Heart left ventricle (tissue), 16 donors: Measurements from ENCODE around the gene F8. TPM values are rescaled to one million over a fixed set of nuclear protein-coding genes. Genes with fewer than 3 reads are reported as not detected.
A peak's percentile ranks its signal among the peaks of the same experiment; 100 is the strongest.
"Not testable (repeated sequence)": the region's sequence is repeated elsewhere in the genome, so short reads cannot be mapped to it uniquely, and the experiment has no call there.

Experiments used
- ATAC-seq, 4 donors: fragments of 200-7000 bp; cut with Tn5 transposase; one replicate each; pipeline ENCODE4 v1.9.1; 2020 to 2022; ENCODE audit warnings: moderate library complexity in 4 of 4, mild to moderate bottlenecking in 3 of 4, moderate number of reproducible peaks in 1 of 4
- DNase-seq, 5 donors: peaks; one replicate each; pipeline ENCODE4 v3.0.0-alpha.2; 2020
- H3K27ac ChIP-seq, 12 donors: fragments of 200-600 bp; sonication (generic) in 4 of 12; one replicate each; pipeline versions ENCODE4 v1.5.0 to v1.8.0; 2016 to 2022; ENCODE audit warnings: mild to moderate bottlenecking in 2 of 12
- H3K27me3 ChIP-seq, 9 donors: fragments of 200-600 bp; sonication (generic) in 2 of 9; one replicate each; pipeline versions ENCODE4 v1.5.1 to v1.8.0; 2016 to 2022; ENCODE audit warnings: mild to moderate bottlenecking in 3 of 9
- H3K36me3 ChIP-seq, 9 donors: fragments of 200-600 bp; sonication (generic) in 2 of 9; one replicate each; pipeline versions ENCODE4 v1.5.0 to v1.8.0; 2018 to 2022; ENCODE audit warnings: mild to moderate bottlenecking in 2 of 9
- H3K4me1 ChIP-seq, 12 donors: fragments of 200-600 bp; sonication (generic) in 4 of 12; one replicate each; pipeline versions ENCODE4 v1.5.0 to v1.8.0; 2016 to 2022; ENCODE audit warnings: mild to moderate bottlenecking in 3 of 12
- H3K4me3 ChIP-seq, 12 donors: fragments of 200-600 bp; sonication (generic) in 4 of 12; one replicate each; pipeline versions ENCODE4 v1.5.0 to v1.8.0; 2017 to 2022; ENCODE audit warnings: mild to moderate bottlenecking in 9 of 12, moderate library complexity in 4 of 12
- H3K9me3 ChIP-seq, 12 donors: fragments of 200-600 bp; sonication (generic) in 4 of 12; one replicate each; pipeline versions ENCODE4 v1.5.0 to v1.8.0; 2016 to 2022; ENCODE audit warnings: mild to moderate bottlenecking in 1 of 12
- CTCF ChIP-seq, 12 donors: fragments of 200-600 bp; sonication (generic) in 4 of 12; IDR thresholded peaks; one replicate each; pipeline versions ENCODE4 v1.5.0 to v1.8.0; 2018 to 2022; ENCODE audit warnings: antibody characterized with exemption in 12 of 12, mild to moderate bottlenecking in 5 of 12
- POLR2A ChIP-seq, 2 donors: fragments of 450-650 bp; IDR thresholded peaks; one replicate each; pipeline ENCODE4 v1.6.1; 2017; ENCODE audit warnings: antibody characterized with exemption in 2 of 2, mild to moderate bottlenecking in 2 of 2, moderate library complexity in 2 of 2
- WGBS, 4 donors: extraction: QIAGEN DNeasy Blood & Tissue Kit in 2 of 4; methylation state at CpG; one replicate each; pipeline versions ENCODE4 v1.1.5 to v1.1.7; 2013 to 2018; 5-methylcytosine and 5-hydroxymethylcytosine counted together
- intact Hi-C, 10 donors: fragments of 100-400 bp; cut with DNase I; formaldehyde crosslinking; loops; one replicate each; pipeline versions ENCODE4 v1.11.1 to v1.14.2; 2022
- polyA plus RNA-seq, 2 donors: library from polyadenylated mRNA; stranded (reverse); fragments of 200-250 nt; gene quantifications; one replicate each; pipeline ENCODE4 v1.2.3, GENCODE V29; 2013
- total RNA-seq, 9 donors: library from RNA; depleted of rRNA in 2 of 9; stranded (reverse); fragments of >200 nt in 2 of 9; fragmentation: NEBNext Ultra II Directional in 3 of 9; extraction: Animal tissue kit (Norgen Biotek cat#: 25700) in 3 of 9; gene quantifications; one replicate each; pipeline versions ENCODE4 v1.1.0 to v1.2.4, GENCODE V29; 2016 to 2023
- donor health status: ischemic (EF 13 %, LVEDD 7.1; RV severe dilation, severe dysfunction).
- donor health status: healthy with polysubstance abuse.
- donor health status: DM: no; HTN: yes; CAD: no.
- donor health status: DM: no; HTN: no; CAD: no.
- donor health status: ischemic (EF 25% LVEDD 6.9; RV normal size, moderate dysfunction).
- donor health status: ischemic (EF 25% LVEDD 5.7; RV mildly dilated, moderate dysfunction).
- donor health status: healthy.
- donor health status: DM: yes; HTN: yes; CAD: no.
- donor health status: ischemic (EF 35%, LVEDD 5.7; RV mildly dilated, moderate dysfunction).
- donor health status: nonischemic (EF 11% LVEDD 7.7; RV severe dilation, severe dysfunction).
- donor health status: DM: yes; HTN: yes; CAD: no.
- donor health status: PGD.
- donor health status: ischemic (EF 29% LVEDD 5.4; RV normal size, mild dysfunction).
- donor health status: nonischemic (EF 23%, LVEDD 6.1; RV moderate dilation, normal function).

The F8 gene
- total and polyA plus RNA-seq, 11 donors = 26.9 to 75.1 (median 44.3) TPM

- intact Hi-C loops = no loop called here
- H3K27ac ChIP-seq = no peak overlapping the region
- DNase-seq (no peak), ATAC-seq (no peak)
- 71 to 78% (median 75%) methylated on average over 3 of the region's 3 CpGs for WGBS, 4 donors
- no peaks in the 10 kb centered on the region for H3K27me3 ChIP-seq
- H3K36me3 ChIP-seq = peaks cover 0 to 4% (median 0%) of the 10 kb centered on the region in 9 donors
- H3K9me3 ChIP-seq = peaks cover 0 to 19% (median 4%) of the 10 kb centered on the region in 12 donors
- no peaks in the 10 kb centered on the region for H3K4me1 ChIP-seq
- no peak overlapping the region for H3K4me3 ChIP-seq
- TF ChIP-seq CTCF (IDR thresholded peaks at IDR 0.05) (no peak), POLR2A (IDR thresholded peaks at IDR 0.05) (no peak)
These were observed 113.7 kb downstream of the F8 start for GRCh38 chrX:154908821-154909220.

GRCh38 chrX:154902408-154902807, 120.1 kb downstream of the F8 start:
- ATAC-seq (no peak), DNase-seq (no peak)
- Histone ChIP-seq H3K9me3 (no peaks in the 10 kb centered on the region), H3K4me1 (no peaks in the 10 kb centered on the region), H3K36me3 (peaks cover 0 to 19% (median 0%) of the 10 kb centered on the region in 9 donors), H3K27me3 (peaks cover 0 to 4% (median 0%) of the 10 kb centered on the region in 9 donors), H3K4me3 (no peak overlapping the region), H3K27ac (no peak overlapping the region)
- no peak for TF ChIP-seq POLR2A (IDR thresholded peaks at IDR 0.05)
- WGBS, 4 donors = 41 to 100% (median 87%) methylated on average over 1 of the region's 1 CpG
- intact Hi-C loops = no loop called here

- intact Hi-C loops = no loop called here
- ATAC-seq (no peak), DNase-seq (no peak)
- Histone ChIP-seq H3K4me3 (no peak overlapping the region), H3K36me3 (peaks cover 0 to 24% (median 0%) of the 10 kb centered on the region in 9 donors), H3K27me3 (peaks cover 0 to 4% (median 0%) of the 10 kb centered on the region in 9 donors), H3K27ac (no peak overlapping the region), H3K4me1 (no peaks in the 10 kb centered on the region), H3K9me3 (no peaks in the 10 kb centered on the region)
- 80 to 94% (median 88%) methylated on average over 8 of the region's 8 CpGs for WGBS, 4 donors
- TF ChIP-seq POLR2A (IDR thresholded peaks at IDR 0.05) (no peak), CTCF (IDR thresholded peaks at IDR 0.05) (no peak)
These were observed 122.2 kb downstream of the F8 start for GRCh38 chrX:154900323-154900722.

GRCh38 chrX:154892296-154892695, 130.2 kb downstream of the F8 start:
- intact Hi-C loops = no loop called here
- no peak overlapping the region for H3K4me3 ChIP-seq
- no peak for TF ChIP-seq POLR2A (IDR thresholded peaks at IDR 0.05)
- no peak for TF ChIP-seq CTCF (IDR thresholded peaks at IDR 0.05)
- H3K9me3 ChIP-seq = no peaks in the 10 kb centered on the region
- peaks cover 0 to 19% (median 0%) of the 10 kb centered on the region in 9 donors for H3K36me3 ChIP-seq
- ATAC-seq = no peak
- 47 to 94% (median 74%) methylated on average over 1 of the region's 1 CpG for WGBS, 4 donors
- no peaks in the 10 kb centered on the region for H3K27me3 ChIP-seq
- no peak for DNase-seq
- H3K27ac ChIP-seq = no peak overlapping the region
- H3K4me1 ChIP-seq = peaks cover 0 to 7% (median 0%) of the 10 kb centered on the region in 12 donors

GRCh38 chrX:154890990-154891639, 131.4 kb downstream of the F8 start:
- peaks cover 0 to 19% (median 0%) of the 10 kb centered on the region in 9 donors for H3K36me3 ChIP-seq
- no peak overlapping the region for H3K4me3 ChIP-seq
- peaks cover 0 to 7% (median 0%) of the 10 kb centered on the region in 12 donors for H3K4me1 ChIP-seq

GRCh38 chrX:154886789-154887221, 135.7 kb downstream of the F8 start:
- H3K4me1 ChIP-seq, H3K27ac ChIP-seq, DNase-seq, H3K4me3 ChIP-seq, H3K27me3 ChIP-seq, H3K9me3 ChIP-seq, H3K36me3 ChIP-seq, intact Hi-C loops: not testable (repeated sequence)
- WGBS, 4 donors = no CpG with 5 or more reads among the region's 62 CpGs
- ATAC-seq = peak; percentile 32 to 72 (median 65)

More at GRCh38 chrX:154890990-154891639, 131.4 kb downstream of the F8 start:
- no peaks in the 10 kb centered on the region for H3K9me3 ChIP-seq
- ATAC-seq (no peak), DNase-seq (no peak)
- intact Hi-C loops = no loop called here
- no peaks in the 10 kb centered on the region for H3K27me3 ChIP-seq
- no peak overlapping the region for H3K27ac ChIP-seq
- no peak for TF ChIP-seq POLR2A (IDR thresholded peaks at IDR 0.05)
- no peak for TF ChIP-seq CTCF (IDR thresholded peaks at IDR 0.05)
- 40 to 83% (median 62%) methylated on average over 1 of the region's 1 CpG for WGBS, 4 donors
